Fibroblast of skin of left quadriceps (primary cell): Measurements from ENCODE around the gene QKI.

Experiments used
- DNase-seq, 2 experiments: peaks; one replicate each; pipeline ENCODE4 v3.0.0-alpha.2; 2013; ENCODE audit warnings: low read depth in 2 of 2

QKI gene

DNA sequence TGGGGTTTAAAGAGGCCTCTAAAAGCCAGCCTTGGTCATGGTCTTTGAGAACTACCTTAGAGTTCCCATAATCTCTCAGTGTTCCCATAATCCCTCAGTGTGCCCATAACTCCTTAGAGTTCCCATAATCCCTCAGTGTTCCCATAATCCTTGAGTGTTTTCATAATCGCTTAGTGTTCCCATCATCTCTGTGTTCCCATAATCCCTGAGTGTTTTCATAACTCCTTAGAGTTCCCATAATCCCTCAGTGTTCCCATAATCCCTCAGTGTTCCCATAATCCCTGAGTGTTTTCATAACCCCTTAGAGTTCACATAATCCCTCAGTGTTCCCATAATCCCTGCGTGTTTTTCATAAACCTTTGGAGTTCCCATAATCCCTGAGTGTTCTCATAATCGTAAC is 199.2 kb downstream of the QKI start:
- no peak for DNase-seq

DNA sequence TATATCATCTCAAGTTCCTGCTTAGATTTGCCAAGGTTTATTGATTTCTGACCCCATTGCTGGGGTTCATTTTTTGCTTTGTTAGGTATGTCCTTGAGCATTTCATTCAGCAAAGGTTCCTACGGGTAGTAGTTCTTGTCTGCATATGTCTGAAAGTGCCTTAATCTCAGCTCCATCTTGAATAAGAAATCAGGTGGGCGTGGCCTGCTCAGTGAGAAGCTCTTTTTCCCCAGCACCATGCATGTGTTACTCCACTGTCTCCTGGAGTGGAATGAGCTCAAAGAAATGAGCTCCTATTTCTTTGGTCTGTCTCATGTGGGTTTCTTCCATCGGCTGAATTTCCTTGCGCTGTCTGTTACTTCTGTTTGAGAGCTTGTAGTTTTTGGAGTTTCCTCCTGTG is 201.9 kb downstream of the QKI start:
- DNase-seq, result no peak

DNA sequence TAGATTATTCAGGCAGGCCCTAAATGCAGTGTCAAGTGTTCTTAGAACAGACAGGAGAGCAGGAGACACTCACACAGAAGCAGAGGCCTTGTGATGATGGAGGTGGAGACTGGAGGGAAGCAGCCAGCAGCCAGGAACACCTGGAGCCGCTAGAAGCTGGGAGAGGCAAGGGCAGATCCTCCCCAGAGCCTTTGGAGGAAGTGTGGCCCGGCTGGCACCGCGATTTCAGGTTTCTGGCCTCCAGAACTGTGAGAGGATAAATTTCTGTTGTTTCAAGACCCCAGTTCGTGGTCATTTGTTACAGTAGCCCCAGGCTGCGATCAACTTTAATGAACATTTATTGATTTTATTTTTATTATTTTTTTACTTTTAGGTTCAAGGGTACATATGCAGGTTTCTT is 203.0 kb downstream of the QKI start:
- DNase-seq, result no peak

DNA sequence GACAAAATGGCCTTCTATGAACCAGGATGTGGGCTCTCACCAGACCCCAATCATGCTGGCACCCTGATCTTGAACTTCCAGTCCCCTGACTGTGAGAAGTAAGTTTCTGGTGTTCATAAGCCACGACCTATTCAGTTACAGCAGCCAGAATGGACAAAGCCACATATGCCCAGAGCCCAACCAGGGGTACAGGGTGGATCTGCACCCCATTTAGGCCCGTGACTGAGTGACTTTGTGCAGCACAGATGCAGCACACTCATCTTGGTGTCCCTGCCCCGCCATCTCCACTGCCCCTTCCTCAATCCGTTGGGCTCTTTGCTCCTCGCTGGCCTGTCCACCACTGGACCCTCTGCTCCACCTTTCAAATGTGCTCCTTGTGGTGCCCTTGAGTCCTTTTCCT is 205.6 kb downstream of the QKI start:
- DNase-seq, result no peak

DNA sequence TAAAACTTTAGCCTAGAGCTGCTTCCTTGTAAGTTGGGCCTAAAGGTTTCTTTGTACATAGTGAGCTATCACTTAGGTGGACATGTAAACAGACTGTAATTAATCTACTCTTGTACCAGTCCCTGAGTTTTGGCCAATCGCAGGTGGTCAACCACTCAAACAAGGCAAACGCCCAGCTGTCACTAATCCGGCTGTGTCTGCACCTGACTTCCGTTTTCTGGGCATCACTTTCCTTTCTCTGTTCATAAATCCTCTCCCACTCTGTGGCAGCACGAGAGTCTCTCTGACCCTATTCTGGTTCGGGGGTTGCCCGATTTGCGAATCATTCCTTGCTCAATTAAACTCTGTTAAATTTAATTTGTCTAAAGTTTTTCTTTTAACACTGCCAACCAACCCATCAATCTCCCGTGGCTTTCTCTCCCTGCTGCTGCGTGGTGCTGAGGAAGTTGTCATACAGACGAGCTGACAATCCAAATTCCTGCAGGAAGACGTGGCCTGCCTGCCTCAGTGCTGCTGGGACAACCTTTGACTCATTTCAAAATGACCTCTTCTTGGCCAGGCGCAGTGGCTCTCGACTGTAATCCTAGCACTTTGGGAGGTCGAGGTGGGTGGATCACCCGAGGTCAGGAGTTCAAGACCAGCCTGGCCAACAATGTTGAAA is 206.3 kb downstream of the QKI start:
- DNase-seq, result no peak

DNA sequence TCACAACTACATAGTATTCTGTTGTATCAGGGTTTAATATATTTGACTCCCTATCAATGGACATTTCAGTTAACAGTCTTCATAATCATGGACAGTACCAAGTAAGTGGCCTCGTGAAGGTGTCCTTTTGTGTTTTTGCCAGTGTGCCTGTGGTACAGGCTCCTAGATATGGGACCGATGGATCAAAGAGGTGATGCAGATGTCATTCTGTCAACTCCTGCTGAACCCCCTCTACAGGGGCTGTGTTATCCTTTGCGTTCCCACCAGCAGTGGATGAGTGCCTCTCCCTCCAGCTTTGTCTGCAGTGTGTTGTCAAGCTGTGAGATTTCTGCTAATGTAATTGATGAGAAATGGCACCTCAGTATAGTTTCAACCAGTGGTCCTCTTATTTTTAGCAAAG is 210.7 kb downstream of the QKI start:
- no peak for DNase-seq

DNA sequence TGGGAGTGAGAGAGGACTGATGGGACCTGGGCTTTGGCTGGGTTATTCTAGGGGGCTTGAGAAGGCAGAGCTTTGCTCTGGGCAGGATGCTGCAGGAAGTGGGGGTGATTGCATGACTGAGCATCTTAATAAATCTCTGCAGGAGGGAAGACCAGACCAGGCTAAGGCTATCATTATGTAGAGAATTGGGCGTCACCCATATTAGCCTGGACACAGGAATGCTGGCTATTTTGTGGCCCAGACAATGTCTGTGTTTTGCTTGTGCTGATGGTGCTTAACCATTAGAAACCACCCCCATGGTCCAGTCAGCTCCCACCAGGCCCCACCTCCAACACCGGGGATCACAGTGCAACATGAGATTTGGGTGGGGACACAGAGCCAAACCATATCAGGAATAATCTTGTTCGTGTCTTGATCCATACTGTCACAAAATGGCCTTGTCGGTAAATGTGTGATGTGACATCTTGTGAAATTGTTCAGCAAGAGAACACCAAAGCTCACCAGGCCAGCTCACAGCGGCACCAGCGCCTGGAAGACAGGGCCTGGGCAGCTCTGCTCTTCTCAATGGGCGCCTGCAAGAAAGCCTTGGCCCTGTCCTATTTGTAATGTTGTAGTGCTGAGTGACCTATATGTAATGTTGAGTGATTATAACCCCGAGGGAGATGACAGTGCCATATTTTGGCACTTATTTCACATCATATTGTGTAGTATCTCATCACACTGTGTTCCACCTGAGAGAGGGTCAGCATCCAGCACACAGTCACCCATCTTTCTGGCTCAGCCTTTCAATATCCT is 211.8 kb downstream of the QKI start:
- DNase-seq, result no peak

DNA sequence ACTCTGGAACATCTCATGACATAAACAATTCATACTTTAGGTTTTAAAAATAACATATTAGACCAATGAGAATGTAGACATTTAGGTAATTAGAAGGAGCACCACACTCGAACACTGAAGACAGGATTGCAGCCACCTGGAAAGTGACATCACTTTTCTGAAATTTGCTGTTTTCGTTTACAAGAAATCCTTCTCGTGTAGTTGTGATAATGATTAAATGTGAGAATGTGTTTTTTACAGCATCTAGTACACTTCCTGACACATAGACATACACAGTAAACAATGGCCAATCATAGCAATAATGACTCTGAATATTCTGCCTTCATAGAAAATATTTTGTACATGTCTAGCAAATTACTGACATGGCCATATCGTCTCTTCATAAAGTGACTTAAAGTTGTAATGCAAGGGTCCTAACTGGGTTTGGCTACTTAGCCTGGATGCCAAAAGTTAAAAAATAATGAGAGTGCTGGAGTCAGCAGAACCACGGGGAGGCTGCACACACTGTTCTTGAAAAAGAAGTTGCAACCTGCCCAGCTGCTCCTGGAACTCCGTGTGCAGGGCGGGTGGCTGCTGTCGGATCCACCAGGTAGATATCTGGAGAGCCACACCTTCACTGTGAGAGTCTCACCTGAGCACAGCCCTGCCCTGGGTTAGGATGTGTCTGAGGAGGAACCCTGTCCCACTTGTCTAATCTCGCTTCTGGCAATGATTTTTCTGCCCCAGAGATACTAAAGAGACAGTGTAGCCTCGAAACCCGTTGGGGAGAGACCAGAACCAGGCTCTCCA is 212.9 kb downstream of the QKI start:
- no peak for DNase-seq
